CD8-positive, alpha-beta memory T cell (primary cell): Measurements from ENCODE around the gene ZFP62. TPM values are rescaled to one million over a fixed set of nuclear protein-coding genes. Genes with fewer than 3 reads are reported as not detected.
A peak's percentile ranks its signal among the peaks of the same experiment; 100 is the strongest.

Source experiments
- CTCF ChIA-PET: fragments of 350-600 bp; sonication (Branson Sonifier 250); formaldehyde crosslinking; loops from one replicate; lab custom pipeline; 2021; ENCODE audit warnings: antibody characterized with exemption; lab: Charles Lee
- POLR2A ChIA-PET: fragments of 350-600 bp; sonication (Branson Sonifier 250); formaldehyde crosslinking; loops from one replicate; lab custom pipeline; 2021; ENCODE audit warnings: antibody characterized with exemption; lab: Charles Lee
- DNase-seq, 5 donors: peaks; one replicate each; pipeline versions ENCODE4 v3.0.0 to v3.0.0-alpha.2; 2020 to 2022; ENCODE audit warnings: mixed read lengths in 1 of 5
- H3K27ac ChIP-seq: one replicate; pipeline ENCODE4 v1.7.0; 2013; ENCODE audit warnings: low read depth, mild to moderate bottlenecking, low read length, moderate library complexity
- H3K27me3 ChIP-seq: 2 replicates; pipeline ENCODE4 v1.7.0; 2013; ENCODE audit warnings: low read length, mild to moderate bottlenecking; ENCODE audit not compliant: insufficient read depth, poor library complexity, severe bottlenecking
- H3K36me3 ChIP-seq: 2 replicates; pipeline ENCODE4 v1.7.0; 2013; ENCODE audit warnings: mild to moderate bottlenecking, low read length, moderate library complexity; ENCODE audit not compliant: insufficient read depth
- H3K4me1 ChIP-seq: 2 replicates; pipeline ENCODE4 v1.7.0; 2013; ENCODE audit warnings: mild to moderate bottlenecking, low read length, moderate library complexity; ENCODE audit not compliant: insufficient read depth
- H3K4me3 ChIP-seq: 2 replicates; pipeline ENCODE4 v1.7.0; 2013; ENCODE audit warnings: mild to moderate bottlenecking, low read length
- H3K9me3 ChIP-seq: 2 replicates; pipeline ENCODE4 v1.7.0; 2013; ENCODE audit warnings: mild to moderate bottlenecking, low read length
- H3K27ac Mint-ChIP-seq, 8 donors: one replicate each; pipeline ENCODE4 v1.8.0; 2020 to 2021; ENCODE audit warnings: mixed read lengths in 8 of 8, mild to moderate bottlenecking in 6 of 8, inconsistent platforms in 3 of 8, moderate library complexity in 3 of 8
- H3K27me3 Mint-ChIP-seq, 2 donors: one replicate each; pipeline ENCODE4 v1.8.0; 2020 to 2021; ENCODE audit warnings: mixed read lengths in 2 of 2, mild to moderate bottlenecking in 1 of 2, moderate library complexity in 1 of 2
- H3K36me3 Mint-ChIP-seq, 3 donors: one replicate each; pipeline ENCODE4 v1.8.0; 2020 to 2021; ENCODE audit warnings: mixed read lengths in 3 of 3, inconsistent platforms in 1 of 3, mild to moderate bottlenecking in 1 of 3
- H3K4me1 Mint-ChIP-seq, 3 donors: one replicate each; pipeline ENCODE4 v1.8.0; 2020 to 2021; ENCODE audit warnings: mixed read lengths in 3 of 3, inconsistent platforms in 1 of 3, mild to moderate bottlenecking in 1 of 3
- H3K4me3 Mint-ChIP-seq, 7 donors: one replicate each; pipeline ENCODE4 v1.8.0; 2020 to 2021; ENCODE audit warnings: mixed read lengths in 7 of 7, mild to moderate bottlenecking in 6 of 7, moderate library complexity in 4 of 7, inconsistent platforms in 2 of 7
- H3K9me3 Mint-ChIP-seq, 5 donors: one replicate each; pipeline ENCODE4 v1.8.0; 2020 to 2022; ENCODE audit warnings: mixed read lengths in 5 of 5, mild to moderate bottlenecking in 3 of 5, moderate library complexity in 2 of 5, inconsistent platforms in 1 of 5
- polyA plus RNA-seq: library from polyadenylated mRNA; unstranded; fragments of 300-500 nt; fragmentation: Illumina TruSeq; gene quantifications from one replicate; pipeline ENCODE4 v1.2.3, GENCODE V29; 2021
- total RNA-seq, 2 experiments: library from RNA; stranded (reverse); gene quantifications; one replicate each; pipeline ENCODE4 v1.2.3, GENCODE V29; 2021

Gene ZFP62
- total and polyA plus RNA-seq, 3 experiments from 2014 or later: 20.1 to 34.1 (median 27.6) TPM

DNA sequence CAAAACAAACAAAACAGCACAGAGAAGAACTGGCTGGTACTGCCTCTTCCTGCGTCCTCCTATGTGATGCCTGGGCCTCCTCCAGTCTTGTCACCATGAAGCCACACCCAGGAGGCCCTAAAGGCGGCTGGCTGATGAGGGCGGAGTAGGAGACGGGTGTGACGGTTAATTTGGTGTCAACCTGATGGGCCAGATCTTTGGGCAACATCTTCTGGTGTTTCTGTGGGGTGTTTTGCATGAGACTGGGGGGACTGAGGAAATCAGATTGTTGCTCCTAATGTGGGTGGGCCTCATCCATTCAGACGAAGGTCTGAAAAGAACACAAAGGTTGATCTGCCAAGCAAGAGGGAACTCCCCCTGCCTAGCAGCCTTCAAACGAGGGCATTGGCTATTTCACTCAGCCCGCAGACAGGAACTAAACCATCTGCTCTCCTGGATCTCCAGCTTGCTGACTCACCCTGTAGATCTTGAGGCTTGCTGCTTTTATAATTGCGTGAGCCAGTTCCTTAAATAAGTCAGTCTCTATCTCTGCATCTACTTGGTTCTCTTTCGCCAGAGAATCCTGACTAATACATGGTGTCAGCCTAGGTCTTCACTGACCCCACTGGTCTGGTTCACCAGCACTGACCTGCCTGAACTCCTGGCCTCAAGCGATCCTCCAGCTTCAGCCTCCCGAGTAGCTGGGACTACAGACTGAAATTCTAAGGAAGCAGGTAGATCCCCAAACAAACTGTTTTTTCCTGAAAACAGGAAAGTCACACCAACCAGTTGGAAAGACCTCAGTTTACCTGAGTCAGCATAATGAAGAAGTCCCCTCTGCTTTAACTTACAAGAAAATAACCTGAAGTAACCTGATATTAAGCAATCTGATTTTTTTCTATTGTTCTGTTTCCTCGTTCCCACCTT lies 12.8 kb upstream of the ZFP62 start:
- Mint-ChIP-seq H3K27ac (peak overlapping the region in 6 of 8 donors; percentile 14 to 86 (median 76)), H3K27me3 (peaks cover 2 to 10% of the 10 kb centered on the region in 2 donors), H3K4me1 (peaks cover 3 to 12% (median 11%) of the 10 kb centered on the region in 3 donors), H3K4me3 (peak overlapping the region in 1 of 7 donors; percentile 17), H3K36me3 (no peaks in the 10 kb centered on the region), H3K9me3 (no peaks in the 10 kb centered on the region)
- peak in 3 of 5 donors; percentile 12 to 53 (median 40) for DNase-seq
- Histone ChIP-seq H3K27ac (no peak overlapping the region), H3K36me3 (no peaks in the 10 kb centered on the region), H3K27me3 (no peaks in the 10 kb centered on the region), H3K4me3 (no peak overlapping the region), H3K9me3 (no peaks in the 10 kb centered on the region), H3K4me1 (no peaks in the 10 kb centered on the region)
- CTCF ChIA-PET: no interaction called here
- POLR2A ChIA-PET: interaction anchor here (1.0 kb wide), 1 partner anchor 14 kb away, joined by 10 read pairs; no protein-coding TSS in a partner anchor

- Mint-ChIP-seq H3K27me3 (peaks cover 7 to 15% of the 10 kb centered on the region in 2 donors), H3K4me3 (no peak overlapping the region), H3K36me3 (no peaks in the 10 kb centered on the region), H3K9me3 (no peaks in the 10 kb centered on the region), H3K4me1 (peaks cover 3 to 13% (median 12%) of the 10 kb centered on the region in 3 donors), H3K27ac (no peak overlapping the region)
- ChIA-PET CTCF (no interaction called here), POLR2A (interaction anchor here (0.9 kb wide), 1 partner anchor 62 kb away, joined by 3 read pairs; no protein-coding TSS in a partner anchor)
- H3K27me3 ChIP-seq: no peaks in the 10 kb centered on the region
- no peak overlapping the region for H3K4me3 ChIP-seq
- H3K9me3 ChIP-seq: no peaks in the 10 kb centered on the region
- no peaks in the 10 kb centered on the region for H3K4me1 ChIP-seq
- no peaks in the 10 kb centered on the region for H3K36me3 ChIP-seq
- H3K27ac ChIP-seq: no peak overlapping the region
- no peak for DNase-seq
These were observed 11.3 kb upstream of the ZFP62 start for GRCh38 chr5:180872419-180872818.

GRCh38 chr5:180870276-180871068 lies 9.4 kb upstream of the ZFP62 start:
- H3K4me3 Mint-ChIP-seq: no peak overlapping the region
- Histone ChIP-seq H3K27me3 (no peaks in the 10 kb centered on the region), H3K4me1 (no peaks in the 10 kb centered on the region)

DNA sequence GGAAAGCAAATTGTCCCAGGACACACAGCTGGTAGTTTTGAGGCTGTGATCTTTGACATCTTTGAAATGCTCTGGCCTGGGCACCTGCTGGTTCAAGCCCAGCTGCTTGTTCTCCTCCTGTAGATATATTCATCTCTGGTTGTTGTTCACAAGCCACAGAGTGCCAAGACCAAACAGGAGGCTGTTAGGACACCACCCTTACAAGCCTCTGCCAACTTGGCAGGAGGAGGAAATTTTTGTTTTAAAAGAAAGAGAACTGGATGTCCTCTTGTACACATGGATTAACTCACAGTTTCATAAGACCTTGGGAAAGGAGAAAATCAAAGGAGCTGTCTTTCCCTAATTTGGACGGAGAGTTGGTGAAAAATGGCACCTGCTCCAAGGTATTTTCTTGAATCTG lies 8.5 kb upstream of the ZFP62 start:
- H3K4me1 Mint-ChIP-seq: peaks cover 3 to 13% (median 12%) of the 10 kb centered on the region in 3 donors
- ChIA-PET CTCF (interaction anchor here (1.1 to 2.1 kb wide), 3 partner anchors 38 to 85 kb away, joined by 4 to 12 read pairs (median 7); partner anchors contain the start of gene MGAT1), POLR2A (interaction anchor here (1.0 kb wide), 1 partner anchor 59 kb away, joined by 3 read pairs; no protein-coding TSS in a partner anchor)
- no peaks in the 10 kb centered on the region for H3K27me3 ChIP-seq
- no peaks in the 10 kb centered on the region for H3K36me3 ChIP-seq
- no peak for DNase-seq
- H3K4me3 Mint-ChIP-seq: no peak overlapping the region
- H3K27ac Mint-ChIP-seq: no peak overlapping the region
- H3K9me3 ChIP-seq: no peaks in the 10 kb centered on the region
- no peak overlapping the region for H3K27ac ChIP-seq
- H3K4me1 ChIP-seq: no peaks in the 10 kb centered on the region
- H3K27me3 Mint-ChIP-seq: peaks cover 15 to 24% of the 10 kb centered on the region in 2 donors
- H3K9me3 Mint-ChIP-seq: no peaks in the 10 kb centered on the region
- no peaks in the 10 kb centered on the region for H3K36me3 Mint-ChIP-seq
- no peak overlapping the region for H3K4me3 ChIP-seq

More at GRCh38 chr5:180870276-180871068, 9.4 kb upstream of the ZFP62 start:
- no peak overlapping the region for H3K4me3 ChIP-seq
- peaks cover 15 to 24% of the 10 kb centered on the region in 2 donors for H3K27me3 Mint-ChIP-seq
- ChIA-PET CTCF (interaction anchor here (2.1 kb wide), 1 partner anchor 39 kb away, joined by 7 read pairs; no protein-coding TSS in a partner anchor), POLR2A (no interaction called here)
- no peaks in the 10 kb centered on the region for H3K36me3 Mint-ChIP-seq
- no peaks in the 10 kb centered on the region for H3K9me3 ChIP-seq
- DNase-seq: no peak
- H3K9me3 Mint-ChIP-seq: no peaks in the 10 kb centered on the region
- H3K27ac Mint-ChIP-seq: no peak overlapping the region
- H3K36me3 ChIP-seq: no peaks in the 10 kb centered on the region
- H3K27ac ChIP-seq: no peak overlapping the region
- peaks cover 3 to 13% (median 12%) of the 10 kb centered on the region in 3 donors for H3K4me1 Mint-ChIP-seq

DNA sequence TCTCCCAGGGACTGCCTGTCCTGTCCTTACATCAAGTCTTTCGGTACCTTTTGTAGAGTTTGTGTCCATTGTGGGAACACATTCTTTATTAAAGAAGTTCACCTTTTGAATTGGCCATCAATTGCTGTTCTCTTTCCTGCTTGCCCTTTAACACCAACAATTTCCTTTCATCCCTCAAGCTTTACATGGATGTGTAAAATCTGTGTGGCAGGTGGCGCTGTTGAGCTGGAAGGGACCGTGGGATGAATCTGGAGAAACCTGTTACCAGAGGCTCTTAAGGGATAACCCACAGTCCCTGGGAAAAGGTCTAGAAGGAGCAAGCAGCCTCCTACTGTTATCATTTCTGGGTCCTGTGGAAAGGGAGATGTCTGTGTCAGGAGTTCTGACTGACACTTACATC lies 7.9 kb upstream of the ZFP62 start:
- POLR2A ChIA-PET: interaction anchor here (1.0 kb wide), 1 partner anchor 58 kb away, joined by 3 read pairs; no protein-coding TSS in a partner anchor
- peaks cover 15 to 24% of the 10 kb centered on the region in 2 donors for H3K27me3 Mint-ChIP-seq
- CTCF ChIA-PET: interaction anchor here (1.1 to 2.1 kb wide), 3 partner anchors 38 to 85 kb away, joined by 4 to 12 read pairs (median 7); partner anchors contain the start of gene MGAT1
- H3K9me3 Mint-ChIP-seq: no peaks in the 10 kb centered on the region
- Histone ChIP-seq H3K4me3 (no peak overlapping the region), H3K36me3 (no peaks in the 10 kb centered on the region), H3K4me1 (no peaks in the 10 kb centered on the region), H3K27ac (no peak overlapping the region), H3K27me3 (no peaks in the 10 kb centered on the region), H3K9me3 (no peaks in the 10 kb centered on the region)
- DNase-seq: peak; percentile 25 to 64 (median 34)
- H3K36me3 Mint-ChIP-seq: no peaks in the 10 kb centered on the region
- H3K27ac Mint-ChIP-seq: no peak overlapping the region
- no peak overlapping the region for H3K4me3 Mint-ChIP-seq
- peaks cover 3 to 11% (median 10%) of the 10 kb centered on the region in 3 donors for H3K4me1 Mint-ChIP-seq

GRCh38 chr5:180866985-180867384 lies 5.9 kb upstream of the ZFP62 start:
- Histone ChIP-seq H3K4me3 (no peak overlapping the region), H3K36me3 (no peaks in the 10 kb centered on the region), H3K27ac (no peak overlapping the region), H3K4me1 (no peaks in the 10 kb centered on the region), H3K9me3 (no peaks in the 10 kb centered on the region), H3K27me3 (no peaks in the 10 kb centered on the region)
- DNase-seq: no peak
- Mint-ChIP-seq H3K4me1 (peaks cover 0 to 5% (median 0%) of the 10 kb centered on the region in 3 donors), H3K36me3 (no peaks in the 10 kb centered on the region), H3K4me3 (no peak overlapping the region), H3K27me3 (peaks cover 15 to 24% of the 10 kb centered on the region in 2 donors), H3K27ac (no peak overlapping the region), H3K9me3 (no peaks in the 10 kb centered on the region)
- POLR2A ChIA-PET: no interaction called here
- CTCF ChIA-PET: interaction anchor here (0.8 to 1.7 kb wide), 2 partner anchors 22 to 57 kb away, joined by 3 to 4 read pairs; no protein-coding TSS in a partner anchor

DNA sequence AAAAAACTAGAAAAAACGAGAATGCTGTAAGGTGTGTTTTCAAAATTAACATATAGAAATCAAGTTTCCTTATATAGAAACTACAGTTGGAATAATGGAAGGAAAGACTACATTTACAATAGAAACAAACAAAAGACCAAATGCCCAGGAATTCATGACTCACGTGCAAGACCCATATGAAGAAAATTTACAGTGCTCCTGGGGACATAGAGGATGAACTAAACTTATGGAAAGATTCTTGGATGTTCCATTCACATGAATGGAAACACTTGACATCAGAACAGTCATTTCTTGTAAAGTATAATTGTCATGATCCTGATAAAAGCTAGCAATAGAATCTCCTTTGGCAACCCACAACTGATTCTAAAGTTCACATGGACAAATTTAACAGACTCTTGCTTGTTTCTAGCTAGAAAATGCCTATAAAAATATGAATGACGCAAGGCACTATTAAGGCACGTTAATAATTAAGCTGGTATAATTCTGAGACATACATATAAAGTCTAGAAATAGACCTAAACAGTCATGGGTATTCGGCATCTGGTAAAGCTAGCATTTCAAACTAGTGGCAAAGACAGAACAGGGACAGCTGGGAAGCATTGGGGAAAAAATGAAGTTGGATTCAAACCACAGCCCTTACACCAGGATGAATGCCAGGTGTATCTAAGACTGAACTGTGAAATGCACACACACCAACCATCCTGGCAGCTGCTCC lies 5.1 kb upstream of the ZFP62 start:
- H3K36me3 Mint-ChIP-seq: no peaks in the 10 kb centered on the region
- no peak overlapping the region for H3K4me3 Mint-ChIP-seq
- DNase-seq: no peak

More for the DNA sequence above, 5.1 kb upstream of the ZFP62 start:
- Histone ChIP-seq H3K27ac (no peak overlapping the region), H3K4me3 (no peak overlapping the region), H3K4me1 (no peaks in the 10 kb centered on the region), H3K36me3 (no peaks in the 10 kb centered on the region), H3K9me3 (no peaks in the 10 kb centered on the region), H3K27me3 (no peaks in the 10 kb centered on the region)
- peaks cover 0 to 5% (median 0%) of the 10 kb centered on the region in 3 donors for H3K4me1 Mint-ChIP-seq
- peak overlapping the region in 1 of 8 donors; percentile 17 for H3K27ac Mint-ChIP-seq
- ChIA-PET POLR2A (no interaction called here), CTCF (interaction anchor here (0.8 to 1.7 kb wide), 3 partner anchors 21 to 63 kb away, joined by 3 to 4 read pairs (median 4); no protein-coding TSS in a partner anchor)
- H3K27me3 Mint-ChIP-seq: peaks cover 15 to 24% of the 10 kb centered on the region in 2 donors
- no peaks in the 10 kb centered on the region for H3K9me3 Mint-ChIP-seq
